CD4-positive, CD25-positive, alpha-beta regulatory T cell (primary cell): ENCODE measurements around the gene EML1. TPM values are rescaled to one million over a fixed set of nuclear protein-coding genes. Genes with fewer than 3 reads are reported as not detected.
A peak's percentile ranks its signal among the peaks of the same experiment; 100 is the strongest.

Experiments used
- ATAC-seq, 2 donors: fragments of 150-1000 bp; cut with Tn5 transposase; one replicate each; pipeline ENCODE4 v1.10.0; 2021; ENCODE audit warnings: low read depth in 2 of 2, moderate number of reproducible peaks in 2 of 2, moderate library complexity in 1 of 2
- DNase-seq, 3 donors: peaks; one replicate each; pipeline versions ENCODE4 v3.0.0 to v3.0.0-alpha.2; 2012 to 2022; ENCODE audit warnings: mixed read lengths in 1 of 3
- H3K27ac ChIP-seq: one replicate; pipeline ENCODE4 v1.7.0; 2013; ENCODE audit warnings: mild to moderate bottlenecking, low read length; ENCODE audit not compliant: insufficient read depth, poor library complexity, severe bottlenecking
- H3K27me3 ChIP-seq: one replicate; pipeline ENCODE4 v1.7.0; 2013; ENCODE audit warnings: low read length; ENCODE audit not compliant: control insufficient read depth, insufficient read depth
- H3K36me3 ChIP-seq: one replicate; pipeline ENCODE4 v1.7.0; 2013; ENCODE audit warnings: mild to moderate bottlenecking, low read length, moderate library complexity; ENCODE audit not compliant: control insufficient read depth, insufficient read depth
- H3K4me1 ChIP-seq: 2 replicates; pipeline ENCODE4 v1.7.0; 2013; ENCODE audit warnings: mild to moderate bottlenecking, low read length; ENCODE audit not compliant: insufficient read depth, control insufficient read depth, poor library complexity, severe bottlenecking
- H3K4me3 ChIP-seq: one replicate; pipeline ENCODE4 v1.7.0; 2013; ENCODE audit warnings: low read depth, mild to moderate bottlenecking, low read length, moderate library complexity
- H3K9me3 ChIP-seq, 2 experiments: 1 replicate in 1 of 2; 2 replicates in 1 of 2; pipeline ENCODE4 v1.7.0; 2013; ENCODE audit warnings: low read length in 2 of 2, mild to moderate bottlenecking in 1 of 2, moderate library complexity in 1 of 2; ENCODE audit not compliant: control insufficient read depth in 2 of 2
- H3K27ac Mint-ChIP-seq, 3 donors: one replicate each; pipeline ENCODE4 v1.8.0; 2020 to 2022; ENCODE audit warnings: mild to moderate bottlenecking in 3 of 3, mixed read lengths in 3 of 3, moderate library complexity in 2 of 3
- H3K27me3 Mint-ChIP-seq: one replicate; pipeline ENCODE4 v1.8.0; 2022; ENCODE audit warnings: mild to moderate bottlenecking, mixed read lengths
- H3K36me3 Mint-ChIP-seq: one replicate; pipeline ENCODE4 v1.8.0; 2020; ENCODE audit warnings: mixed read lengths
- H3K4me1 Mint-ChIP-seq, 4 donors: one replicate each; pipeline ENCODE4 v1.8.0; 2020 to 2022; ENCODE audit warnings: mixed read lengths in 4 of 4, mild to moderate bottlenecking in 1 of 4
- H3K4me3 Mint-ChIP-seq, 4 donors: one replicate each; pipeline ENCODE4 v1.8.0; 2020 to 2022; ENCODE audit warnings: mild to moderate bottlenecking in 4 of 4, mixed read lengths in 4 of 4, moderate library complexity in 3 of 4
- H3K9me3 Mint-ChIP-seq, 7 donors: one replicate each; pipeline ENCODE4 v1.8.0; 2020 to 2022; ENCODE audit warnings: mixed read lengths in 7 of 7, mild to moderate bottlenecking in 3 of 7, moderate library complexity in 2 of 7
- polyA plus RNA-seq, 4 donors: library from polyadenylated mRNA; unstranded; fragments of 300-500 nt; fragmentation: Illumina TruSeq; gene quantifications; one replicate each; pipeline ENCODE4 v1.2.3, GENCODE V29; 2021
- total RNA-seq: library from RNA; stranded (reverse); gene quantifications from one replicate; pipeline ENCODE4 v1.2.3, GENCODE V29; 2022

EML1 gene
- total and polyA plus RNA-seq, 5 donors from 2014 or later = not detected

GRCh38 chr14:99860219-99860618 is 67.0 kb downstream of the EML1 start:
- H3K36me3 ChIP-seq = no peaks in the 10 kb centered on the region
- H3K4me1 Mint-ChIP-seq = no peaks in the 10 kb centered on the region
- peaks cover 0 to 5% (median 0%) of the 10 kb centered on the region in 7 donors for H3K9me3 Mint-ChIP-seq
- H3K27me3 Mint-ChIP-seq = peaks cover 21% of the 10 kb centered on the region
- no peak overlapping the region for H3K4me3 Mint-ChIP-seq
- DNase-seq = no peak
- no peaks in the 10 kb centered on the region for H3K36me3 Mint-ChIP-seq
- ATAC-seq = no peak
- H3K27ac Mint-ChIP-seq = no peak overlapping the region
- no peak overlapping the region for H3K4me3 ChIP-seq
- H3K27me3 ChIP-seq = peaks cover 6% of the 10 kb centered on the region
- peaks cover 0 to 2% of the 10 kb centered on the region in 2 experiments for H3K9me3 ChIP-seq
- H3K27ac ChIP-seq = no peak overlapping the region
- no peaks in the 10 kb centered on the region for H3K4me1 ChIP-seq

GRCh38 chr14:99862136-99862535 is 68.9 kb downstream of the EML1 start:
- no peak for DNase-seq
- Histone ChIP-seq H3K4me1 (no peaks in the 10 kb centered on the region), H3K27me3 (peaks cover 5% of the 10 kb centered on the region), H3K9me3 (peaks cover 0 to 2% of the 10 kb centered on the region in 2 experiments), H3K36me3 (no peaks in the 10 kb centered on the region), H3K4me3 (no peak overlapping the region), H3K27ac (no peak overlapping the region)
- peak overlapping the region in 1 of 3 donors; percentile 7 for H3K27ac Mint-ChIP-seq
- no peak overlapping the region for H3K4me3 Mint-ChIP-seq
- ATAC-seq = no peak
- peaks cover 19% of the 10 kb centered on the region for H3K27me3 Mint-ChIP-seq
- peaks cover 0 to 5% (median 0%) of the 10 kb centered on the region in 7 donors for H3K9me3 Mint-ChIP-seq
- H3K4me1 Mint-ChIP-seq = no peaks in the 10 kb centered on the region
- H3K36me3 Mint-ChIP-seq = no peaks in the 10 kb centered on the region

GRCh38 chr14:99863059-99863458 is 69.8 kb downstream of the EML1 start:
- Histone ChIP-seq H3K27me3 (peaks cover 6% of the 10 kb centered on the region), H3K4me3 (no peak overlapping the region), H3K36me3 (no peaks in the 10 kb centered on the region), H3K4me1 (no peaks in the 10 kb centered on the region), H3K9me3 (no peaks in the 10 kb centered on the region), H3K27ac (no peak overlapping the region)
- Mint-ChIP-seq H3K36me3 (no peaks in the 10 kb centered on the region), H3K27ac (no peak overlapping the region), H3K4me1 (no peaks in the 10 kb centered on the region), H3K4me3 (no peak overlapping the region), H3K27me3 (peaks cover 28% of the 10 kb centered on the region), H3K9me3 (peaks cover 0 to 5% (median 0%) of the 10 kb centered on the region in 7 donors)
- DNase-seq (no peak), ATAC-seq (no peak)

- Mint-ChIP-seq H3K4me1 (no peaks in the 10 kb centered on the region), H3K9me3 (peaks cover 0 to 5% (median 0%) of the 10 kb centered on the region in 7 donors), H3K36me3 (no peaks in the 10 kb centered on the region), H3K4me3 (no peak overlapping the region), H3K27ac (no peak overlapping the region), H3K27me3 (peaks cover 40% of the 10 kb centered on the region)
- DNase-seq = no peak
- no peak for ATAC-seq
- Histone ChIP-seq H3K4me3 (no peak overlapping the region), H3K27ac (no peak overlapping the region), H3K9me3 (no peaks in the 10 kb centered on the region), H3K4me1 (no peaks in the 10 kb centered on the region), H3K36me3 (no peaks in the 10 kb centered on the region), H3K27me3 (peaks cover 7% of the 10 kb centered on the region)
These were observed 72.2 kb downstream of the EML1 start for GRCh38 chr14:99865408-99865807.

GRCh38 chr14:99870617-99871016 is 77.4 kb downstream of the EML1 start:
- Mint-ChIP-seq H3K4me3 (no peak overlapping the region), H3K36me3 (no peaks in the 10 kb centered on the region), H3K27me3 (peaks cover 47% of the 10 kb centered on the region), H3K9me3 (no peaks in the 10 kb centered on the region), H3K27ac (no peak overlapping the region), H3K4me1 (no peaks in the 10 kb centered on the region)
- H3K4me1 ChIP-seq = no peaks in the 10 kb centered on the region
- no peaks in the 10 kb centered on the region for H3K36me3 ChIP-seq
- no peak overlapping the region for H3K27ac ChIP-seq
- no peaks in the 10 kb centered on the region for H3K9me3 ChIP-seq
- ATAC-seq (no peak), DNase-seq (no peak)
- H3K4me3 ChIP-seq = no peak overlapping the region
- peaks cover 10% of the 10 kb centered on the region for H3K27me3 ChIP-seq

- DNase-seq (no peak), ATAC-seq (no peak)
- Histone ChIP-seq H3K36me3 (no peaks in the 10 kb centered on the region), H3K27ac (no peak overlapping the region), H3K9me3 (no peaks in the 10 kb centered on the region), H3K4me1 (no peaks in the 10 kb centered on the region), H3K4me3 (no peak overlapping the region), H3K27me3 (peaks cover 9% of the 10 kb centered on the region)
- Mint-ChIP-seq H3K4me3 (no peak overlapping the region), H3K4me1 (no peaks in the 10 kb centered on the region), H3K27me3 (peaks cover 55% of the 10 kb centered on the region), H3K9me3 (no peaks in the 10 kb centered on the region), H3K27ac (no peak overlapping the region), H3K36me3 (no peaks in the 10 kb centered on the region)
These were observed 78.6 kb downstream of the EML1 start for GRCh38 chr14:99871771-99872170.

- no peak for DNase-seq
- Histone ChIP-seq H3K4me1 (no peaks in the 10 kb centered on the region), H3K36me3 (no peaks in the 10 kb centered on the region), H3K9me3 (no peaks in the 10 kb centered on the region), H3K27me3 (peaks cover 7% of the 10 kb centered on the region), H3K4me3 (no peak overlapping the region), H3K27ac (no peak overlapping the region)
- no peaks in the 10 kb centered on the region for H3K9me3 Mint-ChIP-seq
- H3K4me1 Mint-ChIP-seq = no peaks in the 10 kb centered on the region
- peaks cover 53% of the 10 kb centered on the region for H3K27me3 Mint-ChIP-seq
- H3K4me3 Mint-ChIP-seq = no peak overlapping the region
- no peak overlapping the region for H3K27ac Mint-ChIP-seq
- ATAC-seq = no peak
- no peaks in the 10 kb centered on the region for H3K36me3 Mint-ChIP-seq
These were observed 79.7 kb downstream of the EML1 start for GRCh38 chr14:99872786-99873440.

- Histone ChIP-seq H3K27me3 (peaks cover 4% of the 10 kb centered on the region), H3K4me1 (no peaks in the 10 kb centered on the region), H3K36me3 (no peaks in the 10 kb centered on the region), H3K27ac (no peak overlapping the region), H3K9me3 (no peaks in the 10 kb centered on the region), H3K4me3 (no peak overlapping the region)
- Mint-ChIP-seq H3K27ac (no peak overlapping the region), H3K4me1 (no peaks in the 10 kb centered on the region), H3K36me3 (no peaks in the 10 kb centered on the region), H3K4me3 (no peak overlapping the region), H3K9me3 (no peaks in the 10 kb centered on the region), H3K27me3 (peaks cover 53% of the 10 kb centered on the region)
- DNase-seq (no peak), ATAC-seq (no peak)
These were observed 80.4 kb downstream of the EML1 start for GRCh38 chr14:99873653-99874052.
